HG02870 (cell line): Measurements from ENCODE around the gene VANGL2.

Experiments
- ATAC-seq: cut with Tn5 transposase; IDR thresholded peaks from one replicate; pipeline ENCODE4 v1.9.1; 2021; ENCODE audit warnings: mild to moderate bottlenecking, moderate library complexity; ENCODE audit not compliant: unreplicated experiment

VANGL2 gene

GRCh38 chr1:160404094-160404493 lies 3.7 kb downstream of the VANGL2 start:
- ATAC-seq: no peak

- no peak for ATAC-seq
Measured at GRCh38 chr1:160405331-160405877, 5.0 kb downstream of the VANGL2 start.

GRCh38 chr1:160406131-160406968 lies 6.0 kb downstream of the VANGL2 start:
- ATAC-seq: no peak

GRCh38 chr1:160407839-160408801 lies 7.8 kb downstream of the VANGL2 start:
- ATAC-seq: no peak

DNA sequence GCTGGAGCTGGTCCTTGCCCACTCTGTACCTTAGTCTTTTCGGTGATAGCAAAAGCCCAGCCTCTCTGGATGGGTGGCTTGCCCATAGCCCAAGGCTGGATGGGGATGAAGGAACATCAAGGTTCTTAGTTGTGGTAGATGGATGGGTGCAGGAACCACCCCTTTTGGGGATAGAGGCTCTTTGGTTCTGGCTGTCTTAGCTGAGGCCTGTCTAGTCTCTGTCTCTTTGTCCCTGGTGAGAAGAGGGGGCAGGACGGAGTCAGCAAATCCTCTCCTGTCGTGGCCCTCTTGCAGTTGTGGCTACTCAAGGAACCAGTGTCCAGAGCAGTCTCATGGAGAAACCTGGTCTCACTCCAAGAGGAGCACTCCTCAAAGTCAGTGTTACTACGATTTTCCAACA lies 8.5 kb downstream of the VANGL2 start:
- no peak for ATAC-seq

DNA sequence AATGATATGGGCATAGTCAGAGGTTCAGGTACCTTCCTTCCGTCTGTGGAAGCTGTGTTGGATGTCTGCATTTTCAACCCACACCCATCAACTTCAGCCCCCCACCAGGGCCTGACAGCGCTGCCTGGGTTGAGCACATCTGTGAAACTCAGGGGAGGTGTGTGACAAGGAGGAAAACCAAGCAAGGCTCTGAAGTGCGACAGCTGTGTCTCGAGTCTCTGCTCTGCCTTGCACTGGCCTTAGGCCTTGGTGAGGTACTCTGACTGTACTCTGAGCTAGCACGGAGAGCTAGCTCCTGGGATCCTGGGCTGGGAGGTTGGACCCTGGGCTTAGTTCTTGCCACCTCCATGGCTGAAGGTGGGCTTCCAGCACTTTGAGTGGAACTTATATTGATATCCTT lies 9.1 kb downstream of the VANGL2 start:
- ATAC-seq: no peak

DNA sequence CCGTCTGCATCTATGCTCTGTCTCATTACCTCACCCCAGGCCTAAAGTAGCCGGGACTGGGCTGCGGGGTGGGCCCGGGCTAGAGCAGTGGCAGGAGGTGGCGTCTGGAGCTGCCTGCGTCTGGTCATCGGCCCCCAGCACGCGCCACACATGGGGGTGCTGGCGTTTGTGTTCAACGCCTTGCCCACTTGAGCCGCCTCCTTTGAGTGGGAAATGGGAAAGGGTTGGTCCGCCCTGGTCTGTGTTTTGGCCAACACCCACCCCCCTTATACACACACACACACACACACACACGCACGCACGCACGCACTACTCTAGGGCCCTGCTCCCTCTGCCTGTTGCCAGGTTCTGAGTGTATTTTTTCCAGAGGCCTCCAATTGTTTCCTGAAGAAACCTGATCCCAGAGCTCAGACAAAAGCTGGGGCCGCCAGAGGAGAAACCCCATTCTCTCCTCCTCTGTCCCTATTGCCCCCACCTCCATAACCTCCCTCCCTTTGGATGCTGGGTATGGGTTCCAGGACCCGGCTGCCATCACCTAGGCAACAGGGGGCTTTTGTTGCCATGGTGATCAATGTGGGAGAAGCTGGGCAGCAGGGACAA lies 10.1 kb downstream of the VANGL2 start:
- ATAC-seq: no peak

DNA sequence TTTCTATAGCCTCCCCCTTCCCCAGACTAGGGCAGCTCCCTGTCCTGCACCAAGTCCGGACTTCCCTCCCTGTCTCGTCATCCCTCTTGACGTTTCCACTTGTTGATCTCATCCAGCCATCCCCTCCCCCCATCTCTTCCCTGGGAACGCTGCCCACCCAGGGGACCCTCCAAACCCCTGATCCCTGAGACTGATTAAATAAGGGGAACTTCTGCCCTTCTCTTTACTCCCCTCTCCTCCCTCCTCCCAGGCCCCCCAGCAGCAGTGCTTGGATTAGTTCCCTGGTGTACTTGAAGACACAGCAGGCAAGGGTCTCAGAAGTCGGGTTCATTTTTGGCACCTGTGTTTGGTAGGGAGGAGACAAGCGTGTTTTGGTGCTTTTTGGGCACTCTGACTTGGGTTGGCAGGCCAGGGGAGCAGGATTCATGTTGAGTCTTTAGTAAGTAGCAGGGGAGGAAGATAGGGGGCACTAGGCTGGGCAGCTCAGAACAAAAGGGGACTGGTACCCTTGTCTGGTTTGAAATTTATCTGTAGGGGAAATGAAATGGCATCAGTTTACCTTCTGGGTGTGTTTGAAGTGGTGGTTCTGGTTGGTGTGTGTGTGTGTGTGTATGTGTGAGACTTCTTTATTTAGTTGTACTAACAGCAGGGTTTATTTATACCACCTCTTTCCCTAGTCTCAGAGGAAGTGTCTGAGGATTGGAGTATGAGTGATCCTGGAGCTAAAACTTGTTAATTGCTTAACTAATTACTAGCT lies 11.1 kb downstream of the VANGL2 start:
- ATAC-seq: no peak

GRCh38 chr1:160412028-160412362 lies 11.6 kb downstream of the VANGL2 start:
- no peak for ATAC-seq

DNA sequence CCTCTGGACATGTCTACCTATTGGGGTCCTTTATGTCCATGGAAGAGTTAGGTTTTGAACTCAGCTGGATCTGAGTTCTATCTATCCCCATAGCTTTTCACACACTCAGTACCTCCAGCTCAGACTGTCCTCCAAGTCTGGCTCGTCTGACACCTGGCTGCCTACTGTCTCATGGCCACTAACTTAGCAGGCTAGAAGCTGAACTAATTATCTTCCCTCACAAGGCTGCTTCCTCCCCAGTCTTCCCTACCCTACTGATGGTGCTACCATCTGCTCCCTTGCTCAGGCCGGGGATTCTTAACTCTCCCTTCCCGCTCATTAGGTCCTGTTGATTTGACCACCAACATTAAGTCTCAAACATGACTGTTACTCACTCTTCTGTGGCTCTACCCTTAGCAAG lies 13.4 kb downstream of the VANGL2 start:
- no peak for ATAC-seq

GRCh38 chr1:160414881-160415280 lies 14.5 kb downstream of the VANGL2 start:
- ATAC-seq: no peak

DNA sequence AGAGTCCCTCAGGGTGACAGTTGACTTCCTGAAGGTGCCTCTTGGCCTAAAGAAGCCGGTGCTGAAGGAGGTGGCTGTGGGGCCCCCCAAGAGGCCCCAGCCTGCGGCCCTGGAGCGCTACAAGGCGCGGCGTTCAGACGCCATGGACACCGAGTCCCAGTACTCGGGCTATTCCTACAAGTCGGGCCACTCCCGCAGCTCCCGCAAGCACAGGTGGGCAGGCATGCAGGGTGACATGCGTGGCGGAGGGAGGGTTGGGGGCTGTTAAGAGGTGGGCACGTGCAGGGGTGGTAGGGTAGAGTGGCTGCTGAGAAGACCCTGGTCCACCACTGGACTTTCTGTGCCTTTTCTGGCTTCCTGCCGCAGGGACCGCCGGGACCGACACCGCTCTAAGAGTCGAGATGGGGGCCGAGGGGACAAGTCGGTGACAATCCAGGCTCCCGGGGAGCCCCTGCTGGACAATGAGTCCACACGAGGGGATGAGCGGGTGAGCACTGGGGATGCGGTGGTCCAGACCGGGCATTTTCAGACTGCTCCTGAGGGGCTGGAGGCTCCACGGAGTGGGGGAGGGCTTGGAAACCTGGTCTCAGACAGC lies 15.4 kb downstream of the VANGL2 start:
- ATAC-seq: no peak

- ATAC-seq: no peak
Measured at GRCh38 chr1:160416369-160416768, 16.0 kb downstream of the VANGL2 start.

DNA sequence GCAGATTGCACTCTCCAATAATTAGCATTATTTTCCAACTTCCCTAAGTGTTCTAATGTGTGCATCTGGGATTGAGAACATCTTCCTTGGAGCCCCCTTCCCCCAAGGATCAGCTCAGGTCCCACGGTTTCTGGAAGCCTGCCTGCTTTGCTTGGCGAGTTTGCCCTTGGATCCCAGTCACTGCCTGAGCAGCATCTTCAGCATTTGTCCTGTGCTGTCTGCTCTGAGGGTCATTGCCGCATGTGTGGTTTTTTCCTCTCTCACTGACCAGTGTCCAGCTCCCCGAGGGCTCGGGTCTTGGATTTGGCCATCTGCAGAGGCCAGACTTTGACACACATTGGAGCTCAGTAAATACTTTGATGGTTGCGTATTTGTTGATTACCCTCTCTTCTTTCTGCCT lies 18.1 kb downstream of the VANGL2 start:
- ATAC-seq: no peak

DNA sequence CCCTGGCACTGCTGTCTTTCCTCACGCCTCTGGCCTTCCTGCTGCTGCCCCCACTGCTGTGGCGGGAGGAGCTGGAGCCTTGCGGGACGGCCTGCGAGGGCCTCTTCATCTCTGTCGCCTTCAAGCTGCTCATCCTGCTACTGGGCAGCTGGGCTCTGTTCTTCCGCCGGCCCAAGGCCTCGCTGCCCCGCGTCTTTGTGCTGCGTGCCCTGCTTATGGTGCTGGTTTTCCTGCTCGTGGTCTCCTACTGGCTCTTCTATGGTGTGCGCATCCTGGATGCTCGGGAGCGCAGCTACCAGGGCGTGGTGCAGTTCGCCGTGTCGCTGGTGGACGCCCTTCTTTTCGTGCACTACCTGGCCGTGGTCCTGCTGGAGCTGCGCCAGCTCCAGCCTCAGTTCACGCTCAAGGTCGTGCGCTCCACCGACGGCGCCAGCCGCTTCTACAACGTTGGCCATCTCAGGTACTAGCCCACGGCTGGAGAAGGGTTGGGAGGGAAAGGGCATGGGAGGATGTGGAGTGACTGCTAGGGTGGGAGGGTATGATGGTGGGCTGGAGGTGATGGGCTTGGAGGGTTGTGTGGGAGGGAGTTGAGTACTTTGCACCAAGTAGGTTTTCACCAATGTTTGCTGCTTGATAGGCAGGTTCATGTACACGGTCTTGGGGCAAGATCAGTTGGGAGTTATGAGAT lies 18.9 kb downstream of the VANGL2 start:
- no peak for ATAC-seq

GRCh38 chr1:160419838-160420169 lies 19.4 kb downstream of the VANGL2 start:
- ATAC-seq: no peak

DNA sequence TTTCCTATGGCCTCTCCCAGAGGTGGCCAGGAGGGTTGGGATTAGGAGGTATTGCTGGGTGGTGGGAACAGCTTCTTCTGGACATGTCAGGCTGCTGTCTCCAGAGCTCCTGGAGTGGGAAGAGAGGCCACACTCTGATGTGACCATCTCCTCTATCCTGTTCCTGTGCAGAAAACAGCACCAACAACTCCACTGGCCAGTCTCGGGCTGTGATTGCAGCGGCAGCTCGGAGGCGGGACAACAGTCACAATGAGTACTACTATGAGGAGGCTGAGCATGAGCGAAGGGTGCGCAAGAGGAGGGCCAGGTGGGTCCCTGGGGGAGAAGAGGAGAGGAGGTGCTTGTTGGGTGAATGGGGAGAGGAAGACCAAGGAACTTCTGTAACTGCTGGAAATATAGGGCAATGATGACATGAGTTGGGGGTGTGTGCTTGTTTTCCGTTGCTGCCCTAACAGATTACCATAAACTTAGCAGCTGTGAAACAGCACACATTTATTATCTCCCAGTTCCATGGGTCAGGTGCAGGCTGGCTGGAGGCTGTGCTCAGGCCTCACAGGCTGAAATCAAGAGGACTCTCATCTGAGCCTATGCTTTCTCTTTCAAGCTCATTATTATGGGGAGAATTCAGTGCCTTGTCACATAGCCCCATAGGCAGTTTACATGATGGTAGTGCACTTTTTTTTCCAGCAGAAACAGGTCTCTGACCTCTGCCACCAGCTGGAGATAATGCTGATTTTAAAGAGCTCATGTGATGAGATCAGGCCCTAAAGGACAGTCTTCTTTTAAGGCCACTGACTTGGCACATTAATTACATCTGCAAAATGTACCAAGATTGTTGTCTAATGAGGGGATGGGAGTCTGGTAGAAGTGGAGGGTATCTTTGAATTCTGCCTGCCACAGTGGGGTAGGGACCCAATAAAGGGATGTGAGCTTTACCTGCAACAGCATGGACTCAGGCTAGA lies 20.8 kb downstream of the VANGL2 start:
- ATAC-seq: no peak

- ATAC-seq: no peak
Measured at GRCh38 chr1:160421881-160422280, 21.5 kb downstream of the VANGL2 start.

- ATAC-seq: no peak
Measured at GRCh38 chr1:160423966-160424365, 23.6 kb downstream of the VANGL2 start.
